ENCODE results near the gene ERMP1.
A peak's percentile ranks its signal among the peaks of the same experiment; 100 is the strongest.
"Not testable (repeated sequence)": the region's sequence is repeated elsewhere in the genome, so short reads cannot be mapped to it uniquely, and the experiment has no call there.

ERMP1 gene

GRCh38 chr9:5786370-5787127, 46.4 kb downstream of the ERMP1 start:
- TF ChIP-seq, protein P1, sequence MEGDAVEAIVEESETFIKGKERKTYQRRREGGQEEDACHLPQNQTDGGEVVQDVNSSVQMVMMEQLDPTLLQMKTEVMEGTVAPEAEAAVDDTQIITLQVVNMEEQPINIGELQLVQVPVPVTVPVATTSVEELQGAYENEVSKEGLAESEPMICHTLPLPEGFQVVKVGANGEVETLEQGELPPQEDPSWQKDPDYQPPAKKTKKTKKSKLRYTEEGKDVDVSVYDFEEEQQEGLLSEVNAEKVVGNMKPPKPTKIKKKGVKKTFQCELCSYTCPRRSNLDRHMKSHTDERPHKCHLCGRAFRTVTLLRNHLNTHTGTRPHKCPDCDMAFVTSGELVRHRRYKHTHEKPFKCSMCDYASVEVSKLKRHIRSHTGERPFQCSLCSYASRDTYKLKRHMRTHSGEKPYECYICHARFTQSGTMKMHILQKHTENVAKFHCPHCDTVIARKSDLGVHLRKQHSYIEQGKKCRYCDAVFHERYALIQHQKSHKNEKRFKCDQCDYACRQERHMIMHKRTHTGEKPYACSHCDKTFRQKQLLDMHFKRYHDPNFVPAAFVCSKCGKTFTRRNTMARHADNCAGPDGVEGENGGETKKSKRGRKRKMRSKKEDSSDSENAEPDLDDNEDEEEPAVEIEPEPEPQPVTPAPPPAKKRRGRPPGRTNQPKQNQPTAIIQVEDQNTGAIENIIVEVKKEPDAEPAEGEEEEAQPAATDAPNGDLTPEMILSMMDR (IDR thresholded peaks at IDR 0.05; ENCODE audit: control insufficient read depth, extremely low read depth, insufficient read depth), result no peak
- no peak for DNase-seq (ENCODE audit: low read depth)

DNA sequence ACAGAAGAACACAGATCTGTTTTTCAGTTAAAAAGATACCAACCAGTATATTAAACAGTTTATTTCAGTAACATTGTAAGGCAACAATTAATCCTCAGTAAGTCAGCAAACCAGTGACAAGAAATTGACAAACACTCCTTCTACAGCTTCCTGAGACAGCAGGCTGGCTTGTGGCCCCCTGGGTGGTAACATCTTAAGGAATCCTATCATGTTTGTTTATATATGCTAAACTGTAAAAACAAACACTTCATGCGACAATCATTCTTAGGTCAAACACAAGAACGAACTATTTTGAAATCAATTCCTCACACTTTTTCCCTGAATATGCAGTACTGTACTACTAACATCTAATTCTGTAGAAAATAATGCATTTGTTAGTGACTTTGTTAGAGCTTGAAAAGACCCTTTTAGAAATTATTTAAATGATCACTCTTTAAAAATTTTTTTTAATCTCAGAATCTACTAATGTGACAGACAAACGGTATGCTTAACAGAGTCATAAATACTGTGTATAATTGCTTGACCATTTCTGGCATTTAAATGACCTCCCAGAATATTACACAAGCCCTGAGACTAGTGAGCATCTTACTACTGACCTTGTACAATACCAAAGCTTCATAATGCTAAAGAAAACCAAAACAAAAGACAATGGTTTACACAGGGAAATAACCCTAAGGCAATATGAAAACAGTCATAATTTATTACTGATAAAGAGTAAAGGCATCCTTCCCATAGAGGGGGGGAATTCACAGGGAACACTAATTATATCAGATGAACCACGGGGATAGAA, 48.2 kb downstream of the ERMP1 start:
- H3K4me3 ChIP-seq (ENCODE audit: low read depth, low read length), result no peak overlapping the region
- DNase-seq (ENCODE audit: low read depth), result no peak
- TF ChIP-seq, protein P1 (IDR thresholded peaks at IDR 0.05; ENCODE audit: control insufficient read depth, extremely low read depth, insufficient read depth), result no peak

More at GRCh38 chr9:5786370-5787127, 46.4 kb downstream of the ERMP1 start:
- H3K4me3 ChIP-seq (ENCODE audit: low read depth, low read length), result no peak overlapping the region

DNA sequence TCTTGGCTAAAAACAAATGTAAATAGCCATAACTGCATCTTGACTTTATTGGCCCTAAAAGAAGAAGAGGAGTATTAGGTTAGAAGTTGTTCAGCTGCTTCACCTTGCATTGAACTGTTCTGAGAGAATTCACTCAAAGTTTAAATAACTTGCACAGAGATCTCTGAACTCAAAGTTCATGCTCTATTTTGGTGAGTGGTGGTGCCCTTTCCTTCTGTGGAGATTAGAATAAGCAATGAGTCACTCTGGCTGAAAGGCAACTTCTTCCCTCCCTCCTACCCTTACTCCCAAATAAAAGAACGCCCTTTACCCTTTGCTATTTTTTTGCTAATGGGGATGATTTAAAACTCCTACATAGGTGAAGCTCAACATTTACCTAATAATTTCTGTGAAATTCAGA, 48.9 kb downstream of the ERMP1 start:
- TF ChIP-seq, protein P1 (IDR thresholded peaks at IDR 0.05; ENCODE audit: control insufficient read depth, extremely low read depth, insufficient read depth), result no peak
- DNase-seq (ENCODE audit: low read depth), result no peak
- H3K4me3 ChIP-seq (ENCODE audit: low read depth, low read length), result no peak overlapping the region

- H3K4me3 ChIP-seq (ENCODE audit: low read depth, low read length); DNase-seq (ENCODE audit: low read depth): not testable (repeated sequence)
These were observed 49.5 kb downstream of the ERMP1 start for GRCh38 chr9:5783420-5783819.

DNA sequence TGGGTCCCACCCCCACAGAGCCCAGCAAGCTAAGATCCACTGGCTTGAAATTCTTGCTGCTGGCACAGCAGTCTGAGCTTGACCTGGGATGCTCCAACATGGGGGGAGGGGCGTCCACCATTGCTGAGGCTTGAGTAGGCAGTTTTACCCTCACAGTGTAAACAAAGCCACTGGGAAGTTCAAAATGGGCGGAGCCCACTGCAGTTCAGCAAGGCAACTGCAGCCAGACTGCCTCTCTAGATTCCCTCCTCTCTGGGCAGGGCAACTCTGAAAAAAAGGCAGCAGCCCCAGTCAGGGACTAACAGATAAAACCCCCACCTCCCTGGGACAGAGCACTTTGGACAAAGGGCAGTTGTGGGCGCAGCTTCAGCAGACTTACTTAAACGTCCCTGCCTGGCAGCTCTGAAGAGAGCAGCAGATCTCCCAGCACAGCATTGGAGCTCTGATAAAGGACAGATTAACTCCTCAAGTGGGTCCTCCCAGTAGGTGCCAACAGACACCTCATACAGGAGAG, 53.2 kb downstream of the ERMP1 start:
- DNase-seq (ENCODE audit: low read depth), result peak; percentile 17
- not testable (repeated sequence) for H3K4me3 ChIP-seq (ENCODE audit: low read depth, low read length)

DNA sequence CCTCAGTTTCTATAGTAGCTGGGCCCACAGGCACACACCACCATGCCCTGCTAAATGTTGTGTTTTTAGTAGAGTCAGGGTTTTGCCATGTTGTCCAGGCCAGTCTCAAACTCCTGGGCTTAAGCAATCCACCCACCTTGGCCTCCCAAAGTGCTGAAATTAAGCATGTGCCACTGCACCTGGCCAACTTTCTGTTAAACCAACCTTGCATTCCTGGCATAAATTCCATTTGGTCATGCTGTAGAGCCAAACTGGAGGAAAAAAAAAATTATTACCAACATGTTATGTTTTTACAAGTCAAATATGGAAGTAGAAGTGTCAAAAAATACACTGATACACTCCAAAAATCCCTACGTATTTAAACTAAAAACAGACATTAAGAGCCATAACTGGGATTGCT, 54.1 kb downstream of the ERMP1 start:
- TF ChIP-seq, protein P1 (IDR thresholded peaks at IDR 0.05; ENCODE audit: control insufficient read depth, extremely low read depth, insufficient read depth), result no peak
- H3K4me3 ChIP-seq (ENCODE audit: low read depth, low read length), result no peak overlapping the region
- DNase-seq (ENCODE audit: low read depth), result no peak

DNA sequence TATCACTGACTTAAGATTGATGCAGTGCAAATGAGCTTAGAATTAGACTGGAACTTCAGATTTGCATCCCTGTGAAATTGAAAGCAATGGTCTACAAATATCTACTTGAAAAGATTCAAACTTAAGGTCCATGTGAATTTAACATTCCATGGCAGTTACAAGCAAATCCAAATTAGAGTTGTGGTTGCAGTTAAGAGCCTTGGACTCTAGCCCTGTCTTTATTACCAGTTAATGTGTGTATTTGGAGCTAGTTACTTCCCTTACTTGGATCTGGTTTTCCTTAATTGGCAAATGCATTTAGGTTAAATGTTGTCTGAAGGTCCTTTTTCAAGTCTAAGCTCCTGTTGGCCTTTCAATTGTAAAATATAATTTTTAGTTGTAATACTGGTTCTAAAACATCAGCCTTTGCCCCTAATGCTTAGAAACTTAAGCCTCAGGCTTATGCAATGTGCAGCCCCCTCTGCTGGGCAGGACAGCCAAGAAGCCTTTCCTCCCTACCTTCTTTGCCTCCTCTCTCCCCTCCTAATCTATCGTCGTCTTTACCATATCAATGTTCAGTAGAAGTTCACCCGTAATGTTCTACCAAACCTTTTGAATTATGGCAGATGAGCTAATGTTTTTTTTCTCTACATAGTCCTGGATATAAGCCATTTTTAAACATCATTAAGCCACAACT, 59.5 kb downstream of the ERMP1 start:
- no peak overlapping the region for H3K4me3 ChIP-seq (ENCODE audit: low read depth, low read length)
- TF ChIP-seq, protein P1 (IDR thresholded peaks at IDR 0.05; ENCODE audit: control insufficient read depth, extremely low read depth, insufficient read depth), result no peak; the same call in 1 of the 2 replicates
- DNase-seq (ENCODE audit: low read depth), result no peak
